A673 (cell line): ENCODE measurements around the gene WDR87.

Source experiments
- CTCF ChIP-seq: fragments of 300-800, 200-600 bp; sonication (generic); conservative IDR thresholded peaks from 2 replicates; pipeline ENCODE4 v1.5.1; 2017; ENCODE audit warnings: low read depth, mild to moderate bottlenecking, antibody characterized with exemption, low read length, moderate library complexity, mixed read lengths
- EZH2 ChIP-seq: fragments of 200-600 bp; sonication (generic); IDR thresholded peaks from 2 replicates; pipeline ENCODE4 v1.6.1; 2017; ENCODE audit warnings: borderline replicate concordance, low read depth, mild to moderate bottlenecking, mixed read lengths, antibody characterized with exemption, low read length; ENCODE audit not compliant: poor library complexity, severe bottlenecking

- TF ChIP-seq CTCF, result no peak
- no peak for TF ChIP-seq EZH2
Observed at GRCh38 chr19:37942516-37942902, 36.1 kb upstream of the WDR87 start.
